HG03097 (cell line): ENCODE results near the gene ACOT13.
"Not testable (repeated sequence)": the region's sequence is repeated elsewhere in the genome, so short reads cannot be mapped to it uniquely, and the experiment has no call there.

ENCODE experiments used
- ATAC-seq: cut with Tn5 transposase; IDR thresholded peaks from one replicate; pipeline ENCODE4 v1.9.1; 2021; ENCODE audit not compliant: unreplicated experiment, low FRiP score

Gene ACOT13

DNA sequence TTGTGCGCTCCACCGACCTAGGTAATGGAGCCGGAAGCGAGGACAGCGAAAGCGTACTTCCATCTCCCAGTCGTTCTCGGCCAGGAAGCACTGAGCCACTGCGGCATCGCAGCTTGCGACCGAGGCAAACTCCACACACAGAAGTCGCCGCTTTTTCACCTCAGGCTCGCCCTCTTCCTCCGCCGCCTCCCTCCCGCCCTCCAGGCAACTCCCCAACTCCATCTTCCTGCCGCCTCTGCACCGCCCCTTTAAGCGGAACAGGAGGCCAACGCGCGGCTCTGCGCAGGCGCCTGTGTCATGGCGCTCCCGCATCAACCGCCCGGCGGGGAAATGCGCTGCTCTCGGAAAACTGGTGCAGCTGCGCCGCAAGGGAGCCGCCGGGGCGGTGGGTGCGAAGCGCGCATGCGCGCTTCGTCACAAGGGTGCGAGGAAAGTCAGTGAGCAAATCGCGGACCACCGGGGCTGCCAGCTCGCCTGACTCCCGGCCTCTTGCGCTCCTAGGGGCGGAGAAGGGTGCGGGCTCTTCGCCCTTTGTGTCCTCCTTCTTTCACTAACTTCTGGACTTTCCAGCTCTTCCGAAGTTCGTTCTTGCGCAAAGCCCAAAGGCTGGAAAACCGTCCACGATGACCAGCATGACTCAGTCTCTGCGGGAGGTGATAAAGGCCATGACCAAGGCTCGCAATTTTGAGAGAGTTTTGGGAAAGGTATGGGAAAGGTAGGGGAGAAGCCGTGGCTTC, at the start of gene ACOT13, which contains the start of gene TDP2:
TSS of gene ACOT13 (plus strand) at position 437 of the 737 bp plus-strand sequence. CDS start at position 624, 187 bp downstream.
TSS of gene TDP2 (minus strand) at position 259 of the 737 bp plus-strand sequence. CDS start at position 222, 37 bp downstream.
- ATAC-seq: peak; percentile 97

DNA sequence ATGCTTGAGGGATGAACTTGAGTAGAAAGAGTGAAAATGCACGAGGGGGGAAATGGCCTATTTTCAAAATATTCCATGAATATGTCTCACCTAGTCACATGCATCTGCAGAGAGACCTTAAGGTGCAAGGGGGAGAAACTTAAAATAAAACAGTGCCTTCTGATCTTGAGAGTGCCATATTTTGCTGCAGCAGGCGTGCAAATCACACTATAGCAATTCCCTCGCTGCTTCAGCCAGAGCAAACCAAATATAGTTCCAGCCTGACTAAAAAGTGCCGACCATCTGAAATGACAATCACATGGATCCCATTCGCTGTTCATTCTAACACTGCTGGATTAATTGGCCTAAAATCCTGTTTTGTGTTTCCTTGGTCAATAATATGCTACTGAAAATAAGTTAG, 47.2 kb upstream of the ACOT13 start:
- ATAC-seq: no peak

DNA sequence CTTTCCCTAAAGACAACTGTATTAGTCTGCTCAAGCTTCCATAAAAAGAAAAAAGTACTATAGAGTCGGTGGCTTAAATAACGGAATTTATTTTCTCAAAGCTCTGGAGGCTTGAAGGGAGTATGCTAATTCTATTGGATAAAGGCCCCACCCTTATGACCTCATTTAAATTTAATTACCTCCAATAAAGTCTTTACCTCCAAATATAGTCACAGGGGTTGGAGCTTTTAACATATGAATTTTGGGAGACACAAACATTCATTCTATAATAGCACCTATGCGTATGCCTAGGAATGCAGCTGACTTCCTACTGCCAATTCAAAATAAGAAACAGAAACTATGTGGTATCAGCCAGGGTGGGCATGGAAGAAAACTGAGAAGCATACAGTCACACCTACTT, 46.2 kb upstream of the ACOT13 start:
- no peak for ATAC-seq

DNA sequence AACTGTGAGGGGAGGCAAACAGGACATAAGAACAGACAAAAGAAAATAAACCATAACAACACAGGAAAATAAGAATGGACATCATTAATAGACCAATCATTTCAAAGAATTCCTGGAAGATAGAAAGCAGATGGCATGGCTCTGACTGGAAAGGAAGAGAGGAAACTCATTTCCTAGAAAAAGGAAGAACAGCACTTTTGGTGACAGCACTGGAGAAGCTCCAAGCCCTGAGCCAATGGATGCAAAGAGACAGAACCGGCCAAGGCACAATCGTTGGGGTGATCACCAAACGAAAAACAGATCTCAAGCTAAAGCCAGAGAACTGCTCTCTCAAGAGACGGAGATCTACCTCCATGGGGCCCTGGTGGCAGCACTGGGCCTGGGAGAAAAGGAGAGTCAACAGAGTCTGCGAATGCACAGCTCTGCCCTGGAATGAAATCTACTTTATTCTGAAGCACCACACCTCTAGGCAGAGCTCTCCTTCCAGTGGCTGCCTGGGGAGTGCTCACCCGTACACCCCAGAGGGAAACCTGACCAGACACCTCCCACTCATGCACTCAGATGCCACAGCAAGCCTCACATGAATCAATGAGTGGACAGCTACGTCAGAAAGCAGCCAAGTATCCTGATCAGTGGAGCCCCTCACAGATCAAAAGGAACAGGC, 45.1 kb upstream of the ACOT13 start:
- ATAC-seq: no peak

DNA sequence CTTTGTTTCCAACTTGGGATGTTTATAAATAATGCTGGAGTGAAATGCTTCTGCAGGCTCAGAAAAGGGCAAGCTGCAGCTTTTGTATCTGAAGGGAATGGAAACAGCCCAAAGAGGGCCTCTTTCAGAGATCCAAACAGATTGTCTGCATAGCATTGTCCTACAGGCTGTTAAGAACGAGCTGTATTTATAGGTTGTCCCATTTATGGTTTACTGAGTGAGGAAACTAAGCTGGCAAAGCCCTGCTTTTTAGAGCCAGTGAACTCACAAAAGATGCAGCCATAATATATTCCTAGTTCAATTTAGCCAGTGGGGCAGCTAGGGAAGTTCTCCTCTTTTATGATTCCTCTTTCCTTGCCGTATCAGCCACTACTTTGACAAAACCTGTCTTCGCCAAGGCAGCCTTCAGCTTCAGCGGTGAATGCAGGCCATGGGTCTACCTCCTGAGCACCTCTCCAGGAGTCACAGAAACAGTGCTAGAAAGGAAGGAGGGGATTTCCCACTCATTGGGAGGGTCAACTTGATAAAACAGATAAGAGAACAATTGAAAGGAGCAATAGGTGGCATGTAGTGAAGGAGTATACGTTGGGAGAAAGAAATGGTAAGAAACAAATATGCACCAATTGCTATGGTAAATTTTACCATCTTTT, 35.9 kb upstream of the ACOT13 start:
- no peak for ATAC-seq

DNA sequence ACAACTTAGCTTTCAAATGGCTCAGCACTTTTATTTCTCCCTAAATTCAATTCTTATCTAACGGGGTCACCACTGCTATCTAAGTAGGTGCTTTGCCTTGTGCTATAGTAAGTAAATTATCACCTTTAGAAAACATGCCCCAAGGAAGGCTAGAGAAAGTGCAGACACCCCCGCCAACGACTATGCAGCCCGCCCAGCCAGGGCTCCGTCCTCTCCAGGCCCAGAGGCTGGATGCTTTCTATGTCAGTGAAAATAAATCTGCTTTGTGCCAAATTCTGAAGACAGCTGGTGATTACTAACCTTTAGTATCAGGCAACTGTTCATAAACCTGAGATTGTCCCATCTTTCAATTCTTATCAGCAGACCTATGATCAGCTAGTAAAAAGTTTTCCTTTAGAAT, 35.2 kb upstream of the ACOT13 start:
- no peak for ATAC-seq

DNA sequence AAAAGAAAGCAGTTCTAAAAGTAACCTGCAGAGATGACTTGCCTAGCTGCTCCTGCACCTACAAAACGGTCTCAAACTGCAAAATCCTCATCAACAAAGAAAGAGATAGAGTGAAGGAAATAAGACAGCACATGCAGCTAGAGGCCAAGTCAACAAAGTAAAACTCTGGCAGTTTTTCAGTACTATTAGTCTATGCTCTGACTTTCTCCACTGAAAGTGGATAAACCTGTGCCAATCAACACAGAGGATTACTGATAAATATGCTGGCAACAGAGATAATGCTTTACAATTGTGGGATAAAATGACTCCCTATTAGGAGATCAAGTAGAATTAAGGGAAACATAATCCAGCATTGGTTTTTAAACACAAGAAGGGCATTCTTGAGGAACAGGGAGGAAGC, 34.3 kb upstream of the ACOT13 start:
- ATAC-seq: no peak

DNA sequence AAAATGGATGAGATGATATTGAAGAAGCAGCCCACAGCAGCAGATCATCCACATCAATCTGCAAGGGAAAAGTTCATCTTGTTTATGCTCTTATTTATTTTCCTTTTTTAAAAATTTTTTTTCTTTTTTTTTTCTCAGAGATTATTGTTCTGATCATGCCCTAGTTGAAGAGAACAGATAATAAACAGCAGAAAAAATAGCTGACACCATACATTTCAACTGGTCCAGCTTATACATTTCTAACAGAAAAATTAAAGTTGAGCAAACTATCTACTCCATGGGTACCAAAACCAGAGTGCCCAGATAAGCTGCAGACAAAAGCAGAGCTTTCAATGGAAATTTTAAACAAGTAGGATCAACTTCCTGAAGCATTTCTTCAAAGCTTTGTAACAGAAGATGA, 30.2 kb upstream of the ACOT13 start:
- ATAC-seq: no peak

DNA sequence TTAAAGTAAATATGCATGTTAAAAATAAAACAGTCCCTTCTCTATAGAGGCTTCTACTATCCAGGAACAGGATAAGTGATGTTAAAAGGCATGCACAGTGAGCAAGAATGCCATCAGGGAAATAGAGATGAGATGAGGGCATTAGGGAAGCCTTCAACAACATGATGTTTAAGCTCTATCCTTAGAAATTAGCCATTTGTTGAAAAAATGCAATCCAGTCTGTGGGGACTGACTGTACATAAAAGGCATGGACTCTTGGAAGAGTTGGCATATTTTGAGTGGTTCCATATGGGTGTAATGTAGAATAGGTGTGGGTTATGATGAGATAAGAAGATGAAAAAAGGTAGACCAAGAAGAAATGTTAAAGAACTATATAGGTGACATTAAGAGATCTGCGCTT, 26.7 kb upstream of the ACOT13 start:
- no peak for ATAC-seq

DNA sequence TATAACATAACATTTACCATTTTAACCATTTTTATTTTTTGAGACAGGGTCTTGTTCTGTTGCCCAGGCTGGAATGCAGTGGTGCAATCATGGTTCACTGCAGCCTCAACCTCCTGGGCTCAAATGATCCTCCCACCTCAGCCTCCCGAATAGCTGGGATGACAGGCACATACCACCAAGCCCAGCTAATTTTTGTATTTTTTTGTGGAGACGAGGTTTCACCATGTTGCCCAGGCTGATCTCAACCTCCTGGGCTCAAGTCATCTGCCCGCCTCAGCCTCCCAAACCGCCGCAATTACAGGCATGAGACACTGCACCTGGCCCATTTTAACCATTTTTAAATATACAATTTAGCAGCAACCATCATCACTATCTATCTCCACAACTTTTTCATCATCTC, 26.2 kb upstream of the ACOT13 start:
- not testable (repeated sequence) for ATAC-seq

DNA sequence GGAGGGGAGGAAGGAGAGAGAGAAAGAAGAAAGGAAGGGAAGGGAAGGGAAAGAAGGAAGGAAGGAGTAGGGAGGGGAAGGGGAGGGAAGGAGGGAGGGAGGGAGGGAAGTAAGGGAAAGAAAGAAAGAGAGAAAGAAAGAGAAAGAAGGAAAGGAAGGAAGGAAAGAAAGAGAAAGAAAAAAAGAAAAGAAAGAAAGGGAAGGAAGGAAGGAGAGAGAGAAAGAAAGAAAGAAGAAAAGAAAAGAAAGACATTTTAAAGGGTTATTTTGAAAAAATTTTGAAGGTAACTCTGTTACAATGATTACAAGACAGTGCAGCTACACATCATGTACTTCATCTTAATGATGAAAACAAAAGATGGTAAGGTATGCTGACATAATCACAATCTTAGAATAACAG, 24.8 kb upstream of the ACOT13 start:
- no peak for ATAC-seq

DNA sequence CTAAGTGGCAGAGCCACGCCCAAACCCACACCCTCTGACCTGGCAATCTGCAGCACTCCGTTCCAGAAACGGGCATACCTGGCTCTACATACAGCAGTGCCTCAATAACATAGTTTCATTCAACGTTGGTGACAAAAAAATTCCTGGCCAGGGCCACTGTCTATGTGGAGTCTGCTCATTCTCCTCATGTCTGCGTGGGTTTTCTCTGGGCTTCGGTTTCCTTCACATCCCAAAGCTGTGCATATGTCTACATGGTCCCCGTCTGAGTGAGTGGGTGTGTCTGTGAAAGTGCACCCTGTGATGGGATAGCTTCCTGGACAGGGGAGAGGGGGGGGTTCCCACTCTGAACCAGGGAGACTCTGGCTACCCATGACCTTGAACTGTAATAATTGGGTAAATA, 23.0 kb upstream of the ACOT13 start:
- ATAC-seq: no peak

DNA sequence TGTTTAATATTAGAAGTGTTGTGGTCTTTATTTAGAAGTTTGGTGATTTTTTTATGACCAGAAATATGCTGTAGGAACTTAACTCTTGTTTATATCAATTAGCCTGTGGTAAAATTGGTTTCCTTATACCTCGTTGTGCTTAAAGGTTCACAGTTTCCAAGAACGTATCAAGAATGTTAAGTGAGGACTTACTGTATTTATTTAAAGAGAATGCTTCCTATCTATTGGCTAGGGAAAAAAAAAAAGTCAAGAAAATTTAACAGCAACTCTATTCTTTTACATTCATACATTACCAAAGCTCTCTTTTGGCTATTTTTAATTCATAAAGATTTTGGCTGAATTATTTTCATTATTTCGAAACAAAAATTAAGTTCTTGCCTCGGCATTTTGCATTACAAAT, 22.5 kb upstream of the ACOT13 start:
- no peak for ATAC-seq

DNA sequence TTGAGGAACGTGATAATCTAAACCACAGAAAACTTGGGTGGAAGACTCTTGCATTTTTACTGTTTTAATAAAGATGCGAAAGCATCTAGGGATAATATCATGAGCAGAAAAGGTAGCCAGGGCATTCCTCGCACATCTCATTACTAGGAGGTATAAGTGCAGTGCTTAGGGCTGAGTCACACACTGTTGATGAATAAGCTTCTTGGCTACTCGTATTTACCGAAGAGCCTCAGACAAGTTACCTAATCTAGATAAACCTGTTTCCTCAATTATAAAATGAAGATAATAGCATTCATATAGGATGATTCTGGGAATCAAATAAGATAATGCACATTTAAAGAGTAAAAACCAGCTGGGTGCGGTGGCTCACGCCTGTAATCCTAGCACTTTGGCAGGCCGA, 20.1 kb upstream of the ACOT13 start:
- ATAC-seq: no peak

DNA sequence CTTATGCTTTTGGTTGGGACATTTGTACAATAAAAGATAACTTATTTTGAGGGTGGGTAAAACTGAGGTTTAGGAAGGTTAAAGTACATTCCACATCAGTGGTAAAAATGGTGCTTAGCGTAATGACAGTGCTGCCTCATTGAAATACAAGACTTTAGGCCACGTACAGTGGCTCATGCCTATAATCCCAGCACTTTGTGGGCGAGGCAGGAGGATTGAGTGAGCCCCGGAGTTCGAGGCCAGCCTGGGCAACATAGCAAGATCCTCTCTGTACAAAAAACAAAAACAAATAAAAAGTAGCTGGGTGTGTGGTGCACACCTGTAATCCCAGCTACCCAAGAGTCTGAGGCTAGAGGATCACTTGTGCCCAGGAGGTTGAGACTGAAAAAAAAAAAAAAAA, 18.6 kb upstream of the ACOT13 start:
- ATAC-seq: no peak

DNA sequence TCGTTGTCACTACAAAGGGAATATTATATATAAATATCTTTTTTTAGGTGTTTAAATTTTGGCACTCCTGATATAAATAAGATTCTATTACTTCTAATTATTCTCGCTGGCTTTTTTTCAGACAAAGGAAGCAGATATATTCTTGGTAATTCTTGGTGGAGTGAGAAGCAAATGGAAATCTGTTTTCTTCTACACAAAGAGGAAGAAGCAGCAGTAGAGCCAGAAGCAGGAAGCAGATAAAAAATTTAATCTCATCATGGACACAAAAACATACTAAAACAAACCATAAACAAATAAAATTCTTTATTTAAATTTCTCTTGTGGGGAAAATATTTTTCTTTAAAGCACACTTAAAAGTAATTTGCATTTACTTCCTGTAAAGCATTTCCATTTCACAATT, 17.2 kb upstream of the ACOT13 start:
- ATAC-seq: no peak

DNA sequence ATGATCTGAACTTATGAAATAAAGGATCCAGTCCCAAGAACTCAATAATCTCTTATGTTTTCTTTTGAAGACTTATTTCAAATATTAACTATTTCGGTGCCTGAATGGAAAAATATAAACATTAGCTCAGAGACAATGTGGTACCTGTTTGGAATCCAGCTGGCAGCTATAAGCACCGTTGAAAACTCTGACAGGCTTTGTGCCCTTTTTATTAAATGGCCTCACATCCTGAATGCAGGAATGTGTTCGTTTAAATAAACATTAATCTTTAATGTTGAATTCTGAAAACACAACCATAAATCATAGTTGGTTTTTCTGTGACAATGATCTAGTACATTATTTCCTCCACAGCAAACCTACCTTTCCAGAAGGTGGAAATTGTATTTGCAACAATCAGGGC, 16.5 kb upstream of the ACOT13 start:
- no peak for ATAC-seq

DNA sequence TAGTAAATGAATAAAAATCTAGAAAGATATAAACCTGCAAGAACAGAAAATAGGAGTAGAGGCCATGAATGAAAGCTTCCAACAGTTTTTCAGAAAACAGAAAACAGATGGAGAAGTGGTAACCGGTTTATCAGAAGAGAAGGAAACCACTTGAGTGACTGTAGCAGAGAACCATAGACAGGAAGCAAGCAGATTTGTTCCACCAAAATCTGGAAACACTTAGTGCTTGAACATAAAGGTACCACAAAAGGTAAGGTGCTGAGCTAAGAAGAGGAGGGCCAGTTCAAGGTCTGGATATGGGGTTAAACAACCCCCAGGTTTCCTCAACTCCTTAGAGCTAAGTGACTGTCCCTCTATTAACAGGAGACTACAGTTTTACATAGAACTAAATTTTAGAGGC, 11.7 kb upstream of the ACOT13 start:
- ATAC-seq: no peak

DNA sequence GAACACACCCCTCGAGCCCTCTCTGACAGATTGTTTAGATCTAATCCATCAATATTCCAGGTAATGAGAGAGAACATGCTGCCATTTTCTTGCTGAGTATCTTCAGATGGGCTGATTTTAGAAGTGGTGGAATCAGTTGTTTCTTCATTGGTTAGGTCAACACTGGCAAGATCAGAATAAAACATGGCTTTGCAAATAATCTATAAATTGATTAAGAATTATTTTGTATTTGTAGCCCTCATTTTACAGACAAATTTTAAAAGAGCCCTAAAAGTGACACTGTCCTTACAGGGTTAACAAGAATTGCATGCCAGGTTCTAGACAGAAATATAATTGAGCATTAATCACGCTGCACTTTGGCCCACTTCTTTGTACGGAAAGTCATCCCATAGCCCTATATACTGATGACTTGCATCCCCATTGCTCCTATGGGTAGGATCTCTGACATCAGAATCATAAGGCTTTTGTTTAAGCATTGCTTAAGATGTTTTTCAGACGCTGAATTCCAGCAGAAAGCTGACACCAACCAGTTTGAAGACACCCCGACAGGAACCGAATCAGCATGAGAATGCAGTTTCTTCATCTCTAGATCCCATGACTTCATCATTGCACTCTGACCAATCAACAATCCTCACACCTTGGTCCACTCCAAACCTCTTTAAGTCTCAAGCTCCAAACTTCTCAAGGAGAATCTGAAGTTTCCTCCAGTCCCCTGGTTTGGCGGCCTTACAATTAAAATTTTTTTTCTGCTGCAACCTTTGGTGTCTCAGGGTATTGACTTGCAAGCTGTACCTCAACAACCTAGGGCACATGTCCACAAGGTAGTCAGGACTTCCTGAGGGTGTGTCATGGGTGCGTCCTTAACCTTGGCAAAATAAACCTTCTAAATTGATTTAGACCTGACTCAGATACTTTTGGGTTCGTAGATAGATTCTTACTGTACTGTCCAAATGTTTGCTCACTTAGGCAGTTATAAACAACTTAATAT, 8.0 kb upstream of the ACOT13 start:
- no peak for ATAC-seq

DNA sequence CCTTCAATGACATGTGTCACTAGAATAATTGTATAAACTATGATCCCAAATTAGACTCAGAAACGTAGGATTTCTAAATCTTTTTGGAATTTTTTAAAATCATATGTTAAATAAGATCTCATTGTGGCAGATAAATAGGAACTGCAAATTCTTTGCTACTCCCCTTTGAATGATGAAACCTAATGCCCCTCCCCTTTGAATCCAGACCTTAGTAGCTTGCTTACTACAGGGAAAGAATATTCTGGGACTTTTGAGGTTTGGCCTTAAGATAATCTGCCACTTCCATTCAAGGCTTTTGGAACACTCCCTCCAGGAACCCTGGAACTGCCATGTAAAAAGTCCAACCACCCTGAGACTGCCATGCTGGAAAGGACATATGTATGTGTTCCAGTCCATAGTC, 7.3 kb upstream of the ACOT13 start:
- no peak for ATAC-seq

DNA sequence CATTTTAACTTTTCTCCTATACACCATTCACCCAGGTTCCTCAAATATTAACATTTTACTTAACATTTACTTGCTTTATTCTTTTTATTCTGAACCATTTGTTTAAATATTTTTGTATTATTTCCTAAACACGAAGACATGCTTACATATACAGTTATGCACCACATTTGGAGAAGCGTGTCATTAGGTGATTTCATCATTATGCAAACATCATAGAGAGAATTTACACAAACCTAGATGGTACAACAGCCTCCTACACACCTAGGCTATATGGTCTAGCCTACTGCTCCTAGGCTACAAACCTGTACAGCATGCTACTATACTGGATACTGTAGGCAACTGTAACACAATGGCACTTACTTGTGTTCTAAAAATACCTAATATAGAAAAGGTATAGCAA, 6.8 kb upstream of the ACOT13 start:
- no peak for ATAC-seq
